Activated CD4-positive, alpha-beta T cell treated with anti-CD3 and anti-CD28 coated beads, Interleukin-2, amount 10 ng/mL, durations not matched to agents 24 days and 14 days (primary cell): ENCODE measurements around the gene LRRC74A. TPM values are rescaled to one million over a fixed set of nuclear protein-coding genes. Genes with fewer than 3 reads are reported as not detected.

ENCODE experiments used
- DNase-seq: peaks from one replicate; pipeline ENCODE4 v3.0.0; 2022
- H3K27ac Mint-ChIP-seq: one replicate; pipeline ENCODE4 v1.8.0; 2022; ENCODE audit warnings: mild to moderate bottlenecking, mixed read lengths
- H3K27me3 Mint-ChIP-seq: one replicate; pipeline ENCODE4 v1.8.0; 2022; ENCODE audit warnings: mixed read lengths
- H3K36me3 Mint-ChIP-seq: one replicate; pipeline ENCODE4 v1.8.0; 2022; ENCODE audit warnings: low read depth, mild to moderate bottlenecking, mixed read lengths
- H3K4me1 Mint-ChIP-seq: one replicate; pipeline ENCODE4 v1.8.0; 2021; ENCODE audit warnings: mixed read lengths
- H3K4me3 Mint-ChIP-seq: one replicate; pipeline ENCODE4 v1.8.0; 2022; ENCODE audit warnings: mild to moderate bottlenecking, moderate library complexity, mixed read lengths
- H3K9me3 Mint-ChIP-seq: one replicate; pipeline ENCODE4 v1.8.0; 2021; ENCODE audit warnings: mixed read lengths
- intact Hi-C: fragments of 100-400 bp; cut with micrococcal nuclease; formaldehyde crosslinking; loops from one replicate; pipeline ENCODE4 v1.15.1; 2023
- total RNA-seq: library from RNA; stranded (reverse); gene quantifications from 2 replicates; pipeline ENCODE4 v1.2.3, GENCODE V29; 2022

The LRRC74A gene
- total RNA-seq, 1 donor from 2014 or later = not detected

- peaks cover 5% of the 10 kb centered on the region for H3K9me3 Mint-ChIP-seq
- H3K4me3 Mint-ChIP-seq = peak overlapping the region; percentile 42
- peaks cover 23% of the 10 kb centered on the region for H3K27me3 Mint-ChIP-seq
- peaks cover 9% of the 10 kb centered on the region for H3K4me1 Mint-ChIP-seq
- intact Hi-C loops = no loop called here
- no peaks in the 10 kb centered on the region for H3K36me3 Mint-ChIP-seq
- DNase-seq = peak; percentile 86
- peak overlapping the region; percentile 80 for H3K27ac Mint-ChIP-seq
Observed at GRCh38 chr14:76844223-76844622, 18.0 kb downstream of the LRRC74A start.

GRCh38 chr14:76846331-76847047 is 20.3 kb downstream of the LRRC74A start:
- peaks cover 5% of the 10 kb centered on the region for H3K9me3 Mint-ChIP-seq
- intact Hi-C loops = no loop called here
- H3K27me3 Mint-ChIP-seq = peaks cover 19% of the 10 kb centered on the region
- H3K27ac Mint-ChIP-seq = no peak overlapping the region
- no peak overlapping the region for H3K4me3 Mint-ChIP-seq
- DNase-seq = no peak
- peaks cover 9% of the 10 kb centered on the region for H3K4me1 Mint-ChIP-seq
- no peaks in the 10 kb centered on the region for H3K36me3 Mint-ChIP-seq

DNA sequence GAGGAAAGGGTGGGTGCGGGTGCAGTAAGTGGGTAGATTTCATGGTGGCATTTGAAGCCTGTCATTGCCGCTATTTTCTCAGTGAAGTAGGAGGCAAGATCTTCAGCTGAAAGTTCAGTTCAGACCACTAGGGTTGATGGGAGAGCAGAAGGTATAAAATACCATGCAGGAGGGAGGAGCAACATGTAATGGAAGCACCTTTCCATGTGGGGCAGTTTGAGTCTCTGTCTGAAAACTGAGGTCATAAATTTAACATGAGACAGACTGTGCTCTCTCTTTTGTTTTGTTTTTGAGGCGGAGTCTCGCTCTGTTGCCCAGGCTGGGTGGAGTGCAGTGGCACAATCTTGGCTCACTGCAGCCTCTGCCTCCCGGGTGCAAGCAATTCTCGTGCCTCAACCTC is 22.7 kb downstream of the LRRC74A start:
- Mint-ChIP-seq H3K9me3 (peaks cover 5% of the 10 kb centered on the region), H3K4me1 (peaks cover 9% of the 10 kb centered on the region), H3K27me3 (peaks cover 16% of the 10 kb centered on the region), H3K27ac (no peak overlapping the region), H3K36me3 (no peaks in the 10 kb centered on the region), H3K4me3 (no peak overlapping the region)
- intact Hi-C loops = no loop called here
- DNase-seq = no peak

DNA sequence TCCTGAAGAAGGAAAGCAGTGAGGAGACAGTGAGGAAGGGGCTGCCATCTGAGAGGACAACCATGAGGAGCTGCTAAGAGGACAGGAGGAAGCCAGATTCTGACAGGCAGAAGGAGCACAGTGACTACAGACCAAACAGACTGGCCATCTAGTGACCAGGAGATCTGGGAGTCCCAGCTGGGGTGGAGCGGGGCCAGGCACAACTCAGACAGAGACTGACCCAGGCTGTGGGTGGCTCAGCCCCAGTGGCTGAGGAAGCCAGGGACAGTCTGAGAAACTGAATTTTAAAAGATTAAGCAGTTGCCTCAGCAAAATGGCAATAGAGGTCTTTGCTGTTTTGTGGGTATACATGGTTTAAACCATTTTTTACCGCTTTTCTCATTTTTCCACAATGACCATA is 28.9 kb downstream of the LRRC74A start:
- no peak overlapping the region for H3K27ac Mint-ChIP-seq
- no peaks in the 10 kb centered on the region for H3K9me3 Mint-ChIP-seq
- peaks cover 20% of the 10 kb centered on the region for H3K27me3 Mint-ChIP-seq
- intact Hi-C loops = no loop called here
- H3K4me1 Mint-ChIP-seq = no peaks in the 10 kb centered on the region
- DNase-seq = no peak
- no peak overlapping the region for H3K4me3 Mint-ChIP-seq
- H3K36me3 Mint-ChIP-seq = no peaks in the 10 kb centered on the region

DNA sequence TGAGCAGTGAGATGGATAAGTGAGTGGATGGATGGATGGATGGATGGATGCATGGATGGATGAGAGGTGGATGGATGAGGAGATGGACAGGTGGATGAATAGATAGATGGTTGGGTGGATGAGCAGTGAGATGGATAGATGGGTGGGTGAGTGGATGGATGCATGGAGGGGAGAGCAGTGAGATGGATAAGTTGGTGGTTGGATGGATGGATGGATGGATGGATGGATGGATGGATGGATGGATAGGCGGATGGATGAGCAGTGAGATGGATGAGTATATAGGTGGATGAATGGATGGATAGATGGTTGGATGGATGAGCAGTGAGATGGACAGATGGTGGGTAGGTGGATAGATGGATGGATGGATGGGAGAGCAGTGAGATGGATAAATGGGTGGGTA is 30.6 kb downstream of the LRRC74A start:
- H3K4me3 Mint-ChIP-seq = no peak overlapping the region
- no peak for DNase-seq
- no peaks in the 10 kb centered on the region for H3K9me3 Mint-ChIP-seq
- H3K27me3 Mint-ChIP-seq = peaks cover 20% of the 10 kb centered on the region
- H3K4me1 Mint-ChIP-seq = no peaks in the 10 kb centered on the region
- H3K27ac Mint-ChIP-seq = no peak overlapping the region
- H3K36me3 Mint-ChIP-seq = no peaks in the 10 kb centered on the region
- intact Hi-C loops = no loop called here

DNA sequence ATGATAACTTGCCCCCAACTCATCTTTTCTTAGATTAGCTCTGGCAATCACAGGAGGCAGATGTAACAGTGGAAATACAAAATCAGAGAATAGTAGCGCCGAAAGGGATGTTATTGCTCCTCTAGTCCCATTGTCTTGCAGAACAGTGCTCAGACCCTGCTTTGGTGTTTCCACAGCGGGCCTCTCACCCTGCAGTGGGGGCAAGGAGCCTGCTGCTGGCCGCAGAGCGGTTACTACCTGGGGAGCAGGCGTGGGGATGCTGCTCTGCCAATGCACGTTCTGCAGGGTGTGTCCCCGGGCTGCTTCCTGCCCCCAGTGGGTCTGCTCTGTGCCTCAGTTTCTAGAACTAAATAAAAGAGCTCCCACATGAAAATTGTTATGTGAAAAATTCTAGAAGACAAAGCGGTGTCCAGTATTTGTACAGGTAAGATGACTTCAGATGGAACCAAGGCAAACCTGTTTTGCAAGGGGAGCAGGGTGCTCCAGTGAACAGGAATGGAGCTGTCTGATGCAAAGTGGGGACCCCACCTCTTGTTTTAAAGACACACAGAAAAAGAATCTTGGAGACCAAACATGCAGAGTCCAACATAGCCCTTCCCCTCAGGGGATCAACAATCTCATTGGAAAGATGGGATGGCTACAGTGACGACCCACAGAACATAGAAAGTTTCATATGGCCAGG is 35.5 kb downstream of the LRRC74A start:
- Mint-ChIP-seq H3K36me3 (no peaks in the 10 kb centered on the region), H3K9me3 (no peaks in the 10 kb centered on the region), H3K27ac (no peak overlapping the region), H3K4me3 (no peak overlapping the region), H3K4me1 (peaks cover 12% of the 10 kb centered on the region), H3K27me3 (peaks cover 20% of the 10 kb centered on the region)
- intact Hi-C loops = no loop called here
- DNase-seq = no peak

GRCh38 chr14:76862546-76863282 is 36.5 kb downstream of the LRRC74A start:
- no peak for DNase-seq
- Mint-ChIP-seq H3K4me3 (no peak overlapping the region), H3K27me3 (peaks cover 14% of the 10 kb centered on the region), H3K9me3 (no peaks in the 10 kb centered on the region), H3K27ac (no peak overlapping the region), H3K36me3 (no peaks in the 10 kb centered on the region), H3K4me1 (peaks cover 17% of the 10 kb centered on the region)
- intact Hi-C loops = no loop called here

DNA sequence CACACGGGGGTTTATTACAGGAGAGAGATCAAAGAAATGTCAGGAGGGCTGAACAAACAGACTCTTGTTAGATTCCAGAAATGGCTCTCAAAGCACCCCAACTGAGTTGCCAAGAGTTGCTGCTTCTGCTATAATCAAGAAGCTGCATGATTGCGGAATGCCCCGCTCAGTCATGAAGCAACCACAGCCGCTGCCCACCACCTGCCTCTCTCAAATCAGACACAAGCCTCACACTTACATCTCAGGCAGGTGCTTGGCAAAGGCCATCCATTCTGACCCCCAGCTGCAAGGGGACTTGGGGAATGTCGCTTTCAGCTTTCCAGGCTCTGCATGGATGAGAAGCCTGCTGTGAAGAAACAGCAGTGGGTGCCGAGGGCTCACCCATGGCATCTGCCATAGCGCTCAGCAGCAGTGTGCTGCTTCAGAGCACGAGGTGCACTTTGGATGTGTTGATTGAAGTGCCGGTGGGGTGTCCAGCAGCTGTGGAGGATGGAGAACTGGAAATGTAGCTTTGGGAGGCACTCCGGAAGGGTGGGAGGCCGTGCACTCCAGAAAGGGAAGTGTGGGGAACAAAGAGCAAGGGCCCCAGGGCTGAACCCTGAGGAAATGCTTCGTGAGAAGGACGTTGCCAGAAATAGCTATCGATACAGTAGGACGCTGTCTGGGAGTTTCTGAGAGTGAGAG is 37.7 kb downstream of the LRRC74A start:
- intact Hi-C loops = no loop called here
- Mint-ChIP-seq H3K27me3 (peaks cover 12% of the 10 kb centered on the region), H3K36me3 (no peaks in the 10 kb centered on the region), H3K27ac (no peak overlapping the region), H3K9me3 (no peaks in the 10 kb centered on the region), H3K4me1 (peaks cover 20% of the 10 kb centered on the region), H3K4me3 (no peak overlapping the region)
- no peak for DNase-seq

GRCh38 chr14:76866456-76866855 is 40.2 kb downstream of the LRRC74A start:
- Mint-ChIP-seq H3K27ac (no peak overlapping the region), H3K9me3 (no peaks in the 10 kb centered on the region), H3K27me3 (peaks cover 12% of the 10 kb centered on the region), H3K36me3 (no peaks in the 10 kb centered on the region), H3K4me1 (peaks cover 20% of the 10 kb centered on the region), H3K4me3 (no peak overlapping the region)
- intact Hi-C loops = no loop called here
- DNase-seq = no peak

GRCh38 chr14:76867516-76868453 is 41.6 kb downstream of the LRRC74A start:
- intact Hi-C loops = no loop called here
- Mint-ChIP-seq H3K36me3 (no peaks in the 10 kb centered on the region), H3K4me1 (peaks cover 16% of the 10 kb centered on the region), H3K4me3 (peak overlapping the region; percentile 5), H3K27me3 (peaks cover 9% of the 10 kb centered on the region), H3K9me3 (no peaks in the 10 kb centered on the region), H3K27ac (peak overlapping the region; percentile 16)
- DNase-seq = peak; percentile 75

GRCh38 chr14:76868454-76869170 is 42.4 kb downstream of the LRRC74A start:
- Mint-ChIP-seq H3K4me1 (peaks cover 16% of the 10 kb centered on the region), H3K27me3 (peaks cover 7% of the 10 kb centered on the region), H3K27ac (no peak overlapping the region), H3K9me3 (no peaks in the 10 kb centered on the region), H3K36me3 (no peaks in the 10 kb centered on the region), H3K4me3 (no peak overlapping the region)
- intact Hi-C loops = no loop called here
- no peak for DNase-seq

DNA sequence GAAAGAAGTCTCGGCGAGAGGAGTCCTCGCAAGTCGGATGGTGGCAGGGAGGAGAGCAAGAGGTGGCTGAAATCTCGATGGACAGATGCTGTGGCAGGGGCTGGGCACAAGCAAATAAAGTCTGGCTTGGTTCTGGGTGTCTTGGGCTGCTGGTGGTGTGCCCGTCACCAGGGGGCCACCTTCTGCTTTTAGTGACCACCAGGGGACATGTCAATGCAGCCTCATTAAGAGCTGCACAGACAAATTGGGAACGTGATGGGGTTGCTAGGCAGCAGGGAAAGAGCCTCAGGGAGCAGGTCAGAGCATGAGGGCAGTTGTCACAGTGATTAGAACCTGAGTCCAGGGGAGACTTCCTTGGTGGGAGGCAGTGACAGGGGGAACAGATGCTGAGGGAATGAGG is 44.0 kb downstream of the LRRC74A start:
- no peak overlapping the region for H3K4me3 Mint-ChIP-seq
- no peaks in the 10 kb centered on the region for H3K36me3 Mint-ChIP-seq
- intact Hi-C loops = no loop called here
- no peak for DNase-seq
- H3K27me3 Mint-ChIP-seq = peaks cover 7% of the 10 kb centered on the region
- no peak overlapping the region for H3K27ac Mint-ChIP-seq
- peaks cover 9% of the 10 kb centered on the region for H3K4me1 Mint-ChIP-seq
- no peaks in the 10 kb centered on the region for H3K9me3 Mint-ChIP-seq
